Stimulated activated CD4-positive, alpha-beta T cell treated with anti-CD3 and anti-CD28 coated beads, Interleukin-4, amount 100 ng/mL, for 4 hours (primary cell): ENCODE data around the gene MUC2.
"Not testable (repeated sequence)": the region's sequence is repeated elsewhere in the genome, so short reads cannot be mapped to it uniquely, and the experiment has no call there.

Experiments
- DNase-seq, 2 experiments: peaks; one replicate each; pipeline ENCODE4 v3.0.0-alpha.2; 2020

The MUC2 gene

GRCh38 chr11:1109101-1109917 lies 34.6 kb downstream of the MUC2 start:
- DNase-seq, result no peak

GRCh38 chr11:1109918-1110705 lies 35.4 kb downstream of the MUC2 start:
- DNase-seq, result no peak

- DNase-seq, result no peak
These were observed 37.0 kb downstream of the MUC2 start for GRCh38 chr11:1111545-1112212.

- no peak for DNase-seq
These were observed 37.9 kb downstream of the MUC2 start for GRCh38 chr11:1112351-1113191.

- no peak for DNase-seq
These were observed 38.9 kb downstream of the MUC2 start for GRCh38 chr11:1113405-1114201.

- DNase-seq, result not testable (repeated sequence)
These were observed 40.6 kb downstream of the MUC2 start for GRCh38 chr11:1115292-1115691.

- DNase-seq, result no peak
These were observed 41.4 kb downstream of the MUC2 start for GRCh38 chr11:1116104-1116503.

GRCh38 chr11:1116666-1117390 lies 42.2 kb downstream of the MUC2 start:
- no peak for DNase-seq

GRCh38 chr11:1117992-1118391 lies 43.3 kb downstream of the MUC2 start:
- no peak for DNase-seq

- no peak for DNase-seq
These were observed 44.3 kb downstream of the MUC2 start for GRCh38 chr11:1118755-1119603.

GRCh38 chr11:1119604-1120146 lies 45.0 kb downstream of the MUC2 start:
- DNase-seq, result no peak

GRCh38 chr11:1120532-1121330 lies 46.1 kb downstream of the MUC2 start:
- no peak for DNase-seq

GRCh38 chr11:1121331-1121812 lies 46.7 kb downstream of the MUC2 start:
- DNase-seq, result no peak

GRCh38 chr11:1121813-1122663 lies 47.4 kb downstream of the MUC2 start:
- no peak for DNase-seq

- no peak for DNase-seq
These were observed 48.0 kb downstream of the MUC2 start for GRCh38 chr11:1122664-1123002.

- no peak for DNase-seq
These were observed 49.3 kb downstream of the MUC2 start for GRCh38 chr11:1123970-1124369.
